Spleen (tissue), 11 donors: Measurements from ENCODE around the gene LGALS13. TPM values are rescaled to one million over a fixed set of nuclear protein-coding genes. Genes with fewer than 3 reads are reported as not detected.

Experiments
- DNase-seq: peaks from one replicate; pipeline ENCODE4 v3.0.0-alpha.2; 2020
- H3K27ac ChIP-seq, 8 donors: fragments of 200-600 bp; sonication (generic) in 7 of 8; 1 replicate in 4 of 8; 2 replicates in 4 of 8; pipeline versions ENCODE4 v1.5.0 to v1.8.0; 2016 to 2021; ENCODE audit warnings: inconsistent platforms in 4 of 8, mild to moderate bottlenecking in 4 of 8, moderate library complexity in 1 of 8
- H3K27me3 ChIP-seq, 7 donors: fragments of 200-600 bp; sonication (generic) in 6 of 7; replicated peaks in 1 of 7; 1 replicate in 4 of 7; 2 replicates in 3 of 7; pipeline versions ENCODE4 v1.5.0 to v1.8.0; 2016 to 2021; ENCODE audit warnings: inconsistent platforms in 3 of 7, mild to moderate bottlenecking in 1 of 7
- H3K36me3 ChIP-seq, 6 donors: fragments of 200-600 bp; sonication (generic) in 5 of 6; 1 replicate in 4 of 6; 2 replicates in 2 of 6; pipeline versions ENCODE4 v1.5.0 to v1.8.0; 2016 to 2021; ENCODE audit warnings: inconsistent platforms in 2 of 6
- H3K4me1 ChIP-seq, 6 donors: fragments of 200-600 bp; sonication (generic) in 5 of 6; 1 replicate in 3 of 6; 2 replicates in 3 of 6; pipeline versions ENCODE4 v1.5.0 to v1.8.0; 2016 to 2021; ENCODE audit warnings: inconsistent platforms in 3 of 6
- H3K4me3 ChIP-seq, 8 donors: fragments of 200-600 bp; sonication (generic) in 7 of 8; 1 replicate in 4 of 8; 2 replicates in 4 of 8; pipeline versions ENCODE4 v1.5.0 to v1.8.0; 2016 to 2021; ENCODE audit warnings: inconsistent platforms in 4 of 8, mild to moderate bottlenecking in 4 of 8, moderate library complexity in 2 of 8
- H3K9me3 ChIP-seq, 8 donors: fragments of 200-600 bp; sonication (generic) in 7 of 8; 1 replicate in 4 of 8; 2 replicates in 4 of 8; pipeline versions ENCODE4 v1.5.0 to v1.8.0; 2016 to 2021; ENCODE audit warnings: inconsistent platforms in 4 of 8
- POLR2A ChIP-seq, 3 donors: fragments of 450-650 bp; IDR thresholded peaks; one replicate each; pipeline ENCODE4 v1.5.1; 2017; ENCODE audit warnings: antibody characterized with exemption in 3 of 3, mild to moderate bottlenecking in 1 of 3
- POLR2AphosphoS5 ChIP-seq, 3 donors: sonication (generic); formaldehyde crosslinking; IDR thresholded peaks; one replicate each; pipeline ENCODE4 v1.5.1; 2017; ENCODE audit warnings: antibody characterized with exemption in 3 of 3
- WGBS, 5 donors: extraction: QIAGEN DNeasy Blood & Tissue Kit in 3 of 5; methylation state at CpG; one replicate each; pipeline versions ENCODE4 v1.1.5 to v1.1.7; 2013 to 2018; 5-methylcytosine and 5-hydroxymethylcytosine counted together
- intact Hi-C: fragments of 100-400 bp; cut with DNase I; formaldehyde crosslinking; loops from one replicate; pipeline ENCODE4 v1.15.0; 2023; ENCODE audit warnings: low total_unique reads
- polyA plus RNA-seq, 3 donors: library from polyadenylated mRNA; stranded (reverse); fragments of 200-250 nt; gene quantifications; one replicate each; pipeline ENCODE4 v1.2.1, GENCODE V29; 2013
- total RNA-seq, 7 donors: library from RNA; depleted of rRNA in 3 of 7; stranded (reverse); fragments of >200 nt in 3 of 7; fragmentation: NEBNext Ultra II Directional in 4 of 7; extraction: Animal tissue kit (Norgen Biotek cat#: 25700) in 4 of 7; gene quantifications; one replicate each; pipeline versions ENCODE4 v1.1.0 to v1.2.1, GENCODE V29; 2016 to 2021
- TF ChIP-seq, protein P1 (sequence below), 11 experiments: fragments of 200-600 bp in 7 of 11; fragments of 450-650 bp in 4 of 11; sonication (generic) in 4 of 11; IDR thresholded peaks in 8 of 11; conservative IDR thresholded peaks in 3 of 11; 1 replicate in 7 of 11; 2 replicates in 4 of 11; pipeline versions ENCODE4 v1.4.0 to v1.8.0; 2016 to 2021; ENCODE audit warnings: antibody characterized with exemption in 11 of 11, inconsistent platforms in 4 of 11, mild to moderate bottlenecking in 1 of 11
- donor health status: healthy with polysubstance abuse.
- donor health status: DM: no; HTN: no; CAD: no; lungs with moderate emphysema.
- donor health status: DM: no; HTN: no; CAD: no.
- donor health status: Bipolar disorder and iron deficiency.
- donor health status: healthy.
- donor health status: DM: no; HTN: no; CAD: no.
- donor health status: DM: yes; HTN: yes; CAD: no.

LGALS13 gene
- total and polyA plus RNA-seq, 10 donors: not detected

DNA sequence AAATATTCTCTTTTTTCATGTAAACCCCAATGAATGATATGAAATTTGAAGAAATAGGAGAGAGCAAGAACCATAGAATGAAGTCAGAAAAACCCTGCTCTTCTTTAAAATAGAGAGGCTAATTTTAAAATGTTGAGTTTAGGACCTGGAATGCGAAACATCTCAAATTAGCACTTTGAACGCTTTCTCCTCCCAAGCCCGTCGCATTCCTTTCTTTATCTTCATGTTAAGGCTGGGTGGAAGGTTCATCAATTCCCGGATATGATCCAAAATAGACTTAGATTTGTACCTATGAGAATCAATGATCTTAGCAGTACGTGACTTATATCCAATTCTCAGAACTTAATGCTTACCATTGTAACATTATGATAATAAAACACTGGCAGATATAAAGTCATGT is 29.3 kb downstream of the LGALS13 start:
- TF ChIP-seq, protein P1, sequence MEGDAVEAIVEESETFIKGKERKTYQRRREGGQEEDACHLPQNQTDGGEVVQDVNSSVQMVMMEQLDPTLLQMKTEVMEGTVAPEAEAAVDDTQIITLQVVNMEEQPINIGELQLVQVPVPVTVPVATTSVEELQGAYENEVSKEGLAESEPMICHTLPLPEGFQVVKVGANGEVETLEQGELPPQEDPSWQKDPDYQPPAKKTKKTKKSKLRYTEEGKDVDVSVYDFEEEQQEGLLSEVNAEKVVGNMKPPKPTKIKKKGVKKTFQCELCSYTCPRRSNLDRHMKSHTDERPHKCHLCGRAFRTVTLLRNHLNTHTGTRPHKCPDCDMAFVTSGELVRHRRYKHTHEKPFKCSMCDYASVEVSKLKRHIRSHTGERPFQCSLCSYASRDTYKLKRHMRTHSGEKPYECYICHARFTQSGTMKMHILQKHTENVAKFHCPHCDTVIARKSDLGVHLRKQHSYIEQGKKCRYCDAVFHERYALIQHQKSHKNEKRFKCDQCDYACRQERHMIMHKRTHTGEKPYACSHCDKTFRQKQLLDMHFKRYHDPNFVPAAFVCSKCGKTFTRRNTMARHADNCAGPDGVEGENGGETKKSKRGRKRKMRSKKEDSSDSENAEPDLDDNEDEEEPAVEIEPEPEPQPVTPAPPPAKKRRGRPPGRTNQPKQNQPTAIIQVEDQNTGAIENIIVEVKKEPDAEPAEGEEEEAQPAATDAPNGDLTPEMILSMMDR (IDR thresholded peaks at IDR 0.05 in 8 of 11, conservative IDR thresholded peaks at IDR 0.05 in 3 of 11): no peak
- TF ChIP-seq POLR2A (IDR thresholded peaks at IDR 0.05) (no peak), POLR2AphosphoS5 (IDR thresholded peaks at IDR 0.05) (no peak)
- intact Hi-C loops: no loop called here
- H3K27me3 ChIP-seq: peaks cover 0 to 13% (median 0%) of the 10 kb centered on the region in 7 donors
- no peak for DNase-seq
- no peak overlapping the region for H3K27ac ChIP-seq
- 64 to 71% (median 67%) methylated on average over 6 of the region's 6 CpGs for WGBS, 5 donors
- H3K4me1 ChIP-seq: no peaks in the 10 kb centered on the region
- no peaks in the 10 kb centered on the region for H3K36me3 ChIP-seq
- H3K9me3 ChIP-seq: no peaks in the 10 kb centered on the region
- no peak overlapping the region for H3K4me3 ChIP-seq

DNA sequence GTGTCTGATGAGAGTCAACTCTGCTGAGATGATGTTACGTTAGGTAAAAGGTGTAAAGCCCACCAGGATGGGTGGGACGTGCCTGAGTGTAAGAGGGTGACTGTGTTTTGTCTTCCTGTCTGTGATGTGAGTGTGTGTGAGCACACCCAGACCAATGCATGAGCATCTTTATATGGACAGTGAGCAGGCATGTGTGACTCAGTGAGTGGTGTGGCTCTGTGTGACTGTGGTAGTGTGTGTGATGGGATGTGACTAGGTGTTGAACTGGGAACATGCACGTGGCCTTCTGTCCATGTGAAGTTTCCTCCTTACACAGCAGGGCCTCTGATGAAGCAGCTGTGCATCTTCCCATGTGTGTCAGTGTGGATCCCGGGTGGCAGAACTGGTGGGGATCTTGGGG is 35.6 kb downstream of the LGALS13 start:
- no peak for TF ChIP-seq POLR2AphosphoS5 (IDR thresholded peaks at IDR 0.05)
- no peak for TF ChIP-seq POLR2A (IDR thresholded peaks at IDR 0.05)
- TF ChIP-seq, protein P1 (IDR thresholded peaks at IDR 0.05 in 8 of 11, conservative IDR thresholded peaks at IDR 0.05 in 3 of 11): no peak
- 58 to 70% (median 60%) methylated on average over 4 of the region's 4 CpGs for WGBS, 5 donors
- H3K9me3 ChIP-seq: no peaks in the 10 kb centered on the region
- DNase-seq: no peak
- H3K36me3 ChIP-seq: no peaks in the 10 kb centered on the region
- no peak overlapping the region for H3K27ac ChIP-seq
- peaks cover 0 to 66% (median 0%) of the 10 kb centered on the region in 7 donors for H3K27me3 ChIP-seq
- H3K4me3 ChIP-seq: no peak overlapping the region
- H3K4me1 ChIP-seq: no peaks in the 10 kb centered on the region
- intact Hi-C loops: no loop called here

DNA sequence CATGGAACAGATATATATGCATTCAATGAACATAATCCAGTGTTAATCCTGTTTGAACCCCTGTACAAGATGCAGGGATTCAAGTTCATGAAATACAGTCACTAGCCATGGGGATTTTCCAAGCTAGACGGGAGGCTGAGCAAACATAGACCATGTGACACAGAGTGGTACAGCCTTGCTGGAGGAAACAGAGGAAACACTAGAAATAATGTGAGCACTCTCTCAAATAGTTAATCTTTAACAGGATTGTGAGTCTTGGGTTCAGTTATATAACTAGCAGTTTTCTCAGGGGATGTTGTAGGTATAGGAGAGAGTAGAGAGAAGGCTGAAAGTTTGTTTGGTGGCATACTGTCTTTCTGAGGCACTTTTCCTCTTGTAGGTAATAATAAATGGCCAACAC is 39.4 kb downstream of the LGALS13 start:
- Histone ChIP-seq H3K27me3 (peaks cover 0 to 87% (median 3%) of the 10 kb centered on the region in 7 donors), H3K36me3 (no peaks in the 10 kb centered on the region), H3K4me3 (no peak overlapping the region), H3K4me1 (no peaks in the 10 kb centered on the region), H3K27ac (no peak overlapping the region), H3K9me3 (no peaks in the 10 kb centered on the region)
- WGBS, 5 donors: 29 to 46% (median 38%) methylated on average over 1 of the region's 1 CpG
- TF ChIP-seq POLR2AphosphoS5 (IDR thresholded peaks at IDR 0.05) (no peak), POLR2A (IDR thresholded peaks at IDR 0.05) (no peak)
- TF ChIP-seq, protein P1 (IDR thresholded peaks at IDR 0.05 in 8 of 11, conservative IDR thresholded peaks at IDR 0.05 in 3 of 11): no peak
- no peak for DNase-seq
- intact Hi-C loops: no loop called here

DNA sequence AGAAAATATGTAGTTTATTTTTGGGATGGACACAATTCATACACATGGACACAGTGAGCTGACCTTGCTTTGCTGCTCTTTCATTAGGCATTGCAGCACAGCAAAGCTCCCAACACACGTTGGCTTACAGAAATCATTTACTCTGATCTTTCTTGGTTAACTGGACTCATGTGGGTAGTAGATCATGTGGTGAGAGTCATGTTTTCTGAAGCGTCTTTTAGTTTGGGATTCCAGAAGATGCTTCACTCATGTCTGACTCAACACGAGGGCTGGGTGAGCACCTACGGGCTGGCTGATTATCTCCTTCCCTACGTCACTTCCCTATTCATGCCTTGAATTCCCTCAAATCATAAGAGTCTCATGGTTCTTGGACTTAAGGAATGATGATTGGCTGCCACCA is 41.3 kb downstream of the LGALS13 start:
- H3K27ac ChIP-seq: no peak overlapping the region
- H3K4me1 ChIP-seq: no peaks in the 10 kb centered on the region
- WGBS, 5 donors: 58 to 75% (median 65%) methylated on average over 5 of the region's 5 CpGs
- H3K9me3 ChIP-seq: no peaks in the 10 kb centered on the region
- H3K27me3 ChIP-seq: peaks cover 0 to 86% (median 0%) of the 10 kb centered on the region in 7 donors
- intact Hi-C loops: no loop called here
- no peak overlapping the region for H3K4me3 ChIP-seq
- H3K36me3 ChIP-seq: no peaks in the 10 kb centered on the region
- no peak for DNase-seq
- TF ChIP-seq, protein P1 (IDR thresholded peaks at IDR 0.05 in 8 of 11, conservative IDR thresholded peaks at IDR 0.05 in 3 of 11): no peak
- no peak for TF ChIP-seq POLR2AphosphoS5 (IDR thresholded peaks at IDR 0.05)
- no peak for TF ChIP-seq POLR2A (IDR thresholded peaks at IDR 0.05)
